Measurements from ENCODE around the gene PCK1.

GRCh38 chr20:57583289-57584257 is 22.7 kb downstream of the PCK1 start:
- TF ChIP-seq ATF1 (CRISPR knock-in tag; IDR thresholded peaks at IDR 0.05) (no peak), CTCF (IDR thresholded peaks at IDR 0.05) (no peak), USF2 (CRISPR knock-in tag; IDR thresholded peaks at IDR 0.05) (no peak), SMAD3 (CRISPR knock-in tag; IDR thresholded peaks at IDR 0.05; ENCODE audit: borderline replicate concordance) (no peak), AFF4 (CRISPR knock-in tag; IDR thresholded peaks at IDR 0.05; ENCODE audit: borderline replicate concordance) (no peak), JAZF1 (CRISPR knock-in tag; IDR thresholded peaks at IDR 0.05) (no peak), MLX (CRISPR knock-in tag; IDR thresholded peaks at IDR 0.05) (no peak), MXD4 (CRISPR knock-in tag; IDR thresholded peaks at IDR 0.05; ENCODE audit: borderline replicate concordance) (no peak), ELF4 (CRISPR knock-in tag; IDR thresholded peaks at IDR 0.05; ENCODE audit: low read depth) (no peak), MAX (CRISPR knock-in tag; IDR thresholded peaks at IDR 0.05) (no peak), ZNF423 (CRISPR knock-in tag; IDR thresholded peaks at IDR 0.05) (no peak), FOXP4 (CRISPR knock-in tag; IDR thresholded peaks at IDR 0.05) (no peak), CREM (CRISPR knock-in tag; IDR thresholded peaks at IDR 0.05) (no peak)

Data from WTC11 (cell line).